IPS-NIHi11 (cell line): ENCODE results near the gene ACTL8.

Source experiments
- DNase-seq: peaks from one replicate; pipeline ENCODE4 v3.0.0; 2012; ENCODE audit warnings: mixed read lengths, low spot score

ACTL8 gene

GRCh38 chr1:17845583-17845982, 90.5 kb downstream of the ACTL8 start:
- no peak for DNase-seq

GRCh38 chr1:17846341-17846740, 91.2 kb downstream of the ACTL8 start:
- DNase-seq = no peak

- DNase-seq = no peak
Observed at GRCh38 chr1:17847111-17847510, 92.0 kb downstream of the ACTL8 start.

- DNase-seq = no peak
Observed at GRCh38 chr1:17849216-17849615, 94.1 kb downstream of the ACTL8 start.

GRCh38 chr1:17851056-17851455, 95.9 kb downstream of the ACTL8 start:
- no peak for DNase-seq

GRCh38 chr1:17852383-17852782, 97.2 kb downstream of the ACTL8 start:
- DNase-seq = no peak

- no peak for DNase-seq
Observed at GRCh38 chr1:17853241-17853935, 98.3 kb downstream of the ACTL8 start.

- DNase-seq = no peak
Observed at GRCh38 chr1:17856496-17857108, 101.5 kb downstream of the ACTL8 start.

GRCh38 chr1:17857109-17857499, 102.0 kb downstream of the ACTL8 start:
- DNase-seq = no peak

- DNase-seq = no peak
Observed at GRCh38 chr1:17857996-17858395, 102.9 kb downstream of the ACTL8 start.

- no peak for DNase-seq
Observed at GRCh38 chr1:17860812-17861211, 105.7 kb downstream of the ACTL8 start.

- DNase-seq = peak; percentile 47
Observed at GRCh38 chr1:17861685-17862084, 106.6 kb downstream of the ACTL8 start.

GRCh38 chr1:17862121-17862520, 107.0 kb downstream of the ACTL8 start:
- no peak for DNase-seq

- no peak for DNase-seq
Observed at GRCh38 chr1:17865912-17866739, 111.0 kb downstream of the ACTL8 start.

GRCh38 chr1:17866740-17867029, 111.6 kb downstream of the ACTL8 start:
- no peak for DNase-seq

GRCh38 chr1:17867470-17867869, 112.3 kb downstream of the ACTL8 start:
- no peak for DNase-seq

- no peak for DNase-seq
Observed at GRCh38 chr1:17869815-17870214, 114.7 kb downstream of the ACTL8 start.

GRCh38 chr1:17870679-17871078, 115.5 kb downstream of the ACTL8 start:
- DNase-seq = no peak

GRCh38 chr1:17873007-17873675, 118.0 kb downstream of the ACTL8 start:
- no peak for DNase-seq

GRCh38 chr1:17874231-17874630, 119.1 kb downstream of the ACTL8 start:
- no peak for DNase-seq

- peak; percentile 55 for DNase-seq
Observed at GRCh38 chr1:17874710-17875109, 119.6 kb downstream of the ACTL8 start.

- DNase-seq = no peak
Observed at GRCh38 chr1:17875171-17875881, 120.2 kb downstream of the ACTL8 start.
